ENCODE measurements around the gene IQSEC2. TPM values are rescaled to one million over a fixed set of nuclear protein-coding genes. Genes with fewer than 3 reads are reported as not detected.

The IQSEC2 gene
- total RNA-seq, 1 donor from 2014 or later, result 38.9 TPM

DNA sequence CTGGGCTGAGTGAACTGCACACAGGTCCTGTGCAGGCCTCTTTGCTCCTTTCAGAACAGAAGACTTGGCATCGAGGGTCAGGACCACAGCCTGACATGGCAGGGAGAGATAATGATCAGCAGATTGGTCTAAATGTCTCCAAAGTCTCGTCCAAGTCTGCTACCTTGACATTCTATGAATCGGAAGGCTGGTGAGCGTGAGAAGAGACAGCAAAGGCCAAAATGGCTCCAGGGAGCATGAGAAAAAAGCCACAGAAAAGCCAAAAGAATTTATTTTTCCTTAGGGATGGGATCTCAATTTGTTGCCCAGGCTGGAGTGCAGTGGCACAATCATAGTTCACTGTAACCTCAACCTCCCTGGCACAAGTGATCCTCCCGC lies 32.3 kb upstream of the IQSEC2 start:
- Mint-ChIP-seq H3K36me3 (ENCODE audit: low read depth, unreplicated experiment) (no peaks in the 10 kb centered on the region), H3K27ac (ENCODE audit: unreplicated experiment) (no peak overlapping the region), H3K4me1 (ENCODE audit: unreplicated experiment) (peaks cover 22% of the 10 kb centered on the region), H3K9me3 (ENCODE audit: unreplicated experiment) (no peaks in the 10 kb centered on the region), H3K4me3 (ENCODE audit: unreplicated experiment) (no peak overlapping the region), H3K27me3 (ENCODE audit: unreplicated experiment) (peaks cover 4% of the 10 kb centered on the region)
- no peak for DNase-seq (ENCODE audit: low spot score)
- TF ChIP-seq, protein P1, sequence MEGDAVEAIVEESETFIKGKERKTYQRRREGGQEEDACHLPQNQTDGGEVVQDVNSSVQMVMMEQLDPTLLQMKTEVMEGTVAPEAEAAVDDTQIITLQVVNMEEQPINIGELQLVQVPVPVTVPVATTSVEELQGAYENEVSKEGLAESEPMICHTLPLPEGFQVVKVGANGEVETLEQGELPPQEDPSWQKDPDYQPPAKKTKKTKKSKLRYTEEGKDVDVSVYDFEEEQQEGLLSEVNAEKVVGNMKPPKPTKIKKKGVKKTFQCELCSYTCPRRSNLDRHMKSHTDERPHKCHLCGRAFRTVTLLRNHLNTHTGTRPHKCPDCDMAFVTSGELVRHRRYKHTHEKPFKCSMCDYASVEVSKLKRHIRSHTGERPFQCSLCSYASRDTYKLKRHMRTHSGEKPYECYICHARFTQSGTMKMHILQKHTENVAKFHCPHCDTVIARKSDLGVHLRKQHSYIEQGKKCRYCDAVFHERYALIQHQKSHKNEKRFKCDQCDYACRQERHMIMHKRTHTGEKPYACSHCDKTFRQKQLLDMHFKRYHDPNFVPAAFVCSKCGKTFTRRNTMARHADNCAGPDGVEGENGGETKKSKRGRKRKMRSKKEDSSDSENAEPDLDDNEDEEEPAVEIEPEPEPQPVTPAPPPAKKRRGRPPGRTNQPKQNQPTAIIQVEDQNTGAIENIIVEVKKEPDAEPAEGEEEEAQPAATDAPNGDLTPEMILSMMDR (IDR thresholded peaks at IDR 0.05; ENCODE audit: unreplicated experiment), result no peak

DNA sequence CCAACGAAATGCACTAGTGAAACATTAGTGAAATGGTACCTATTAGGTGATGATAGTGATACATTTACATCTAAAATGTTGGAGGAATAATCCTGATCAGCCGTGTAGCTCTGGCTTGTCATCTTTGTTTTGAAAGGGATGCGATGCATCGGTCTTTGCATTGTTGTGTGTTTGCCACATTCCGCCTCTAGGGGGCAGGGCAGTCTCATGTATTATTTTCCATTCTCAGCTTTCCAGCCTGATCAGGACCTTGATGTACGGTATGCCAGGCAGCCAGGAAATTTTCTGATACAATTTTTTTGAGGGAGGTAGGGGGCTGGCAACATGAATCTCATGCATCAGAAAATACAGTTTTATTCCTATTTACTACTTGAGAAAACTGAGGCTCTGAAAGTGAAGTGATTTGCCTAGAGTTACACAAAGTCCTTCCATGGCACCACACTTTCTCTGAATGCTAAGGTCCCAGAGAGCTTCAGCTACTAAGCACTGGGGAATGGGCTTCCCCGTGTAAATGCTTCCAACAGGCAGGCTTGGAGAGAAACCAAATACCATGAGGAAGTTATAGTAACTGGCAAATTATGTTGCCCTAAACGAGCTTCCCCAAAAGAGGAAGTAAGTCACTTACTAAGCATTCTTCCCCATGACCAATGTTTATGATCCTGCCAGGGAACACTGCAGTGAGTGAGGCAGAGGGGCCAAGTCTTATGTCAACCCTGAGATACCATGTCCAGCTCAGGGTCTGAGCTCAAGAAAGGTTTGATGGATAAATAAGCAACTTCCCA lies 31.8 kb upstream of the IQSEC2 start:
- Mint-ChIP-seq H3K36me3 (ENCODE audit: low read depth, unreplicated experiment) (no peaks in the 10 kb centered on the region), H3K9me3 (ENCODE audit: unreplicated experiment) (no peaks in the 10 kb centered on the region), H3K4me1 (ENCODE audit: unreplicated experiment) (peaks cover 18% of the 10 kb centered on the region), H3K27me3 (ENCODE audit: unreplicated experiment) (peaks cover 4% of the 10 kb centered on the region), H3K27ac (ENCODE audit: unreplicated experiment) (no peak overlapping the region), H3K4me3 (ENCODE audit: unreplicated experiment) (no peak overlapping the region)
- peak; percentile 66 for DNase-seq (ENCODE audit: low spot score)
- TF ChIP-seq, protein P1 (IDR thresholded peaks at IDR 0.05; ENCODE audit: unreplicated experiment), result peak; percentile 76

DNA sequence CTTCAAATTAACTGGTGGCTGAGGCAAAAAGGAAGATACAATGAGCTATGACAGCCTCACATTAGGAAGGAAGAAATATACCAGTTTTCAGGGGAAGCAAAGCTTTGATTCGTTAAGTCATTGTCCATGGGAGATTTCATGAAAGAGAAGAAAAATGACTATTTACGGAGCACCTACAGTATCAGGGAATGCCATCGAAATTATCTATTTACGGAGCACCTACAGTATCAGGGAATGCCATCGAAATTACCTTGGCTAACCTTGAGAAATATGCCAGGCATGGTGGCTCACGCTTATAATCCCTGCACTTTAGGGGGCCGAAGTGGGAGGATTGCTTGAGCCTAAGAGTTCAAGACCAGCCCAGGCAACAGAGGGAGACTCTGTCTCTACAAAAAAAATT lies 28.5 kb upstream of the IQSEC2 start:
- H3K36me3 Mint-ChIP-seq (ENCODE audit: low read depth, unreplicated experiment), result no peaks in the 10 kb centered on the region
- H3K9me3 Mint-ChIP-seq (ENCODE audit: unreplicated experiment), result no peaks in the 10 kb centered on the region

DNA sequence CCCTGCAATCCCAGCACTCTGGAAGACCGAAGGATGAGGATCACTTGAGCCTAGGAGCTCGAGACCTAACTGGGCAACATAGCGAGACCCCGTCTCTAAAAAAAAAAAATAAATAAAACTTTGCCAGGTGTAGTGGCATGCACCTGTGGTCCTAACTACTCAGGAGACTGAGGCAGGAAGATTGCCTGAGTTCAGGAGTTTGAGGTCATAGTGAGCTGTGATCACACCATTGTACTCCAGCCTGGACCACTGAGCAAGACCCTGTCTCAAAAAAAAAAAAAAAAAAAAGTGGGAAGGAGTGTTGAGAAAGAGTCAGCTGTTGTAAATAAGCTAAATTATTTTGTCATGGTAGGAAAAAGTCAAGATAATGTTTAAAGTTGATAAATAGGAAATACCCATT lies 27.5 kb upstream of the IQSEC2 start:
- Mint-ChIP-seq H3K36me3 (ENCODE audit: low read depth, unreplicated experiment) (no peaks in the 10 kb centered on the region), H3K4me1 (ENCODE audit: unreplicated experiment) (peaks cover 8% of the 10 kb centered on the region), H3K27me3 (ENCODE audit: unreplicated experiment) (peaks cover 3% of the 10 kb centered on the region), H3K9me3 (ENCODE audit: unreplicated experiment) (no peaks in the 10 kb centered on the region), H3K27ac (ENCODE audit: unreplicated experiment) (no peak overlapping the region), H3K4me3 (ENCODE audit: unreplicated experiment) (no peak overlapping the region)
- TF ChIP-seq, protein P1 (IDR thresholded peaks at IDR 0.05; ENCODE audit: unreplicated experiment), result no peak
- no peak for DNase-seq (ENCODE audit: low spot score)

More for the DNA sequence above, 28.5 kb upstream of the IQSEC2 start:
- H3K27ac Mint-ChIP-seq (ENCODE audit: unreplicated experiment), result no peak overlapping the region
- no peak overlapping the region for H3K4me3 Mint-ChIP-seq (ENCODE audit: unreplicated experiment)
- H3K4me1 Mint-ChIP-seq (ENCODE audit: unreplicated experiment), result peaks cover 8% of the 10 kb centered on the region
- H3K27me3 Mint-ChIP-seq (ENCODE audit: unreplicated experiment), result peaks cover 4% of the 10 kb centered on the region
- no peak for DNase-seq (ENCODE audit: low spot score)
- TF ChIP-seq, protein P1 (IDR thresholded peaks at IDR 0.05; ENCODE audit: unreplicated experiment), result no peak
